MG63 (cell line): ENCODE data around the gene TLCD1. TPM values are rescaled to one million over a fixed set of nuclear protein-coding genes. Genes with fewer than 3 reads are reported as not detected.

Source experiments
- DNase-seq: peaks from one replicate; pipeline ENCODE4 v3.0.0-alpha.2; 2020
- H3K27me3 ChIP-seq: fragments of 250-450 bp; sonication (Bioruptor Pico); 2 replicates; pipeline ENCODE4 v1.5.1; 2020; ENCODE audit warnings: mild to moderate bottlenecking, moderate library complexity
- H3K36me3 ChIP-seq: fragments of 250-450 bp; sonication (Bioruptor Pico); 2 replicates; pipeline ENCODE4 v1.5.1; 2020; ENCODE audit warnings: mild to moderate bottlenecking, moderate library complexity
- H3K4me3 ChIP-seq: fragments of 250-450 bp; sonication (Bioruptor Pico); 2 replicates; pipeline ENCODE4 v1.5.1; 2020; ENCODE audit warnings: mild to moderate bottlenecking, moderate library complexity
- H3K9me3 ChIP-seq: fragments of 250-450 bp; sonication (Bioruptor Pico); 2 replicates; pipeline ENCODE4 v1.5.1; 2020; ENCODE audit warnings: mild to moderate bottlenecking, moderate library complexity
- total RNA-seq: library from RNA; depleted of rRNA; stranded (reverse); fragments of >200 nt; shearing (Covaris generic); gene quantifications from 2 replicates; pipeline ENCODE4 v1.2.3, GENCODE V29; 2014; ENCODE audit warnings: low replicate concordance; rRNA removed

TLCD1 gene
- 6.7 and 26.1 TPM in 2 replicates for total RNA-seq

GRCh38 chr17:28726226-28726626, at the start of gene TLCD1:
TLCD1 (minus strand) TSS chr17:28726233; CDS start chr17:28726097, 136 bp downstream.
- peak within 1 kb of the TSS; percentile 69 for H3K4me3 ChIP-seq
- peak; percentile 78 for DNase-seq

GRCh38 chr17:28774206-28774605, 48.2 kb upstream of the TLCD1 start:
- DNase-seq = no peak
- Histone ChIP-seq H3K36me3 (peaks cover 10% of the 10 kb centered on the region), H3K4me3 (no peak overlapping the region), H3K27me3 (no peaks in the 10 kb centered on the region), H3K9me3 (no peaks in the 10 kb centered on the region)

More at GRCh38 chr17:28726226-28726626, at the start of gene TLCD1:
- H3K9me3 ChIP-seq = no peaks in the 10 kb centered on the region
- H3K36me3 ChIP-seq = peaks cover 42% of the 10 kb centered on the region
- H3K27me3 ChIP-seq = no peaks in the 10 kb centered on the region

- H3K27me3 ChIP-seq = no peaks in the 10 kb centered on the region
- H3K4me3 ChIP-seq = no peak overlapping the region
- H3K9me3 ChIP-seq = no peaks in the 10 kb centered on the region
- H3K36me3 ChIP-seq = peaks cover 5% of the 10 kb centered on the region
- no peak for DNase-seq
Observed at GRCh38 chr17:28773736-28774135, 47.7 kb upstream of the TLCD1 start.

GRCh38 chr17:28765038-28765437, 39.0 kb upstream of the TLCD1 start:
- H3K27me3 ChIP-seq = no peaks in the 10 kb centered on the region
- H3K9me3 ChIP-seq = no peaks in the 10 kb centered on the region
- peaks cover 31% of the 10 kb centered on the region for H3K36me3 ChIP-seq
- H3K4me3 ChIP-seq = no peak overlapping the region
- DNase-seq = no peak

- peak; percentile 64 for DNase-seq
- Histone ChIP-seq H3K4me3 (no peak overlapping the region), H3K27me3 (no peaks in the 10 kb centered on the region), H3K36me3 (peaks cover 42% of the 10 kb centered on the region), H3K9me3 (no peaks in the 10 kb centered on the region)
Observed at GRCh38 chr17:28763804-28764266, 37.8 kb upstream of the TLCD1 start.

GRCh38 chr17:28763137-28763799, 37.2 kb upstream of the TLCD1 start:
- Histone ChIP-seq H3K9me3 (no peaks in the 10 kb centered on the region), H3K27me3 (no peaks in the 10 kb centered on the region), H3K36me3 (peaks cover 48% of the 10 kb centered on the region), H3K4me3 (no peak overlapping the region)
- DNase-seq = no peak

GRCh38 chr17:28760601-28761562, 34.8 kb upstream of the TLCD1 start:
- no peak overlapping the region for H3K4me3 ChIP-seq
- DNase-seq = peak; percentile 71
- peaks cover 42% of the 10 kb centered on the region for H3K36me3 ChIP-seq

GRCh38 chr17:28759256-28759865, 33.3 kb upstream of the TLCD1 start:
- Histone ChIP-seq H3K27me3 (no peaks in the 10 kb centered on the region), H3K4me3 (no peak overlapping the region), H3K9me3 (no peaks in the 10 kb centered on the region), H3K36me3 (peaks cover 48% of the 10 kb centered on the region)
- no peak for DNase-seq

More at GRCh38 chr17:28760601-28761562, 34.8 kb upstream of the TLCD1 start:
- no peaks in the 10 kb centered on the region for H3K27me3 ChIP-seq
- H3K9me3 ChIP-seq = no peaks in the 10 kb centered on the region

GRCh38 chr17:28758411-28759121, 32.5 kb upstream of the TLCD1 start:
- DNase-seq = no peak
- Histone ChIP-seq H3K9me3 (no peaks in the 10 kb centered on the region), H3K36me3 (peaks cover 48% of the 10 kb centered on the region), H3K4me3 (no peak overlapping the region), H3K27me3 (no peaks in the 10 kb centered on the region)

- no peaks in the 10 kb centered on the region for H3K9me3 ChIP-seq
- H3K4me3 ChIP-seq = no peak overlapping the region
- H3K36me3 ChIP-seq = peaks cover 51% of the 10 kb centered on the region
- DNase-seq = no peak
- H3K27me3 ChIP-seq = no peaks in the 10 kb centered on the region
Observed at GRCh38 chr17:28756049-28756804, 30.2 kb upstream of the TLCD1 start.

- no peaks in the 10 kb centered on the region for H3K27me3 ChIP-seq
- H3K9me3 ChIP-seq = no peaks in the 10 kb centered on the region
- H3K4me3 ChIP-seq = no peak overlapping the region
- no peak for DNase-seq
- peaks cover 52% of the 10 kb centered on the region for H3K36me3 ChIP-seq
Observed at GRCh38 chr17:28755486-28755885, 29.5 kb upstream of the TLCD1 start.

GRCh38 chr17:28751600-28752366, 25.8 kb upstream of the TLCD1 start:
- Histone ChIP-seq H3K9me3 (no peaks in the 10 kb centered on the region), H3K4me3 (no peak overlapping the region), H3K36me3 (peaks cover 66% of the 10 kb centered on the region), H3K27me3 (no peaks in the 10 kb centered on the region)
- no peak for DNase-seq

GRCh38 chr17:28750178-28751047, 24.4 kb upstream of the TLCD1 start:
- H3K9me3 ChIP-seq = no peaks in the 10 kb centered on the region
- DNase-seq = peak; percentile 87
- no peak overlapping the region for H3K4me3 ChIP-seq
- peaks cover 72% of the 10 kb centered on the region for H3K36me3 ChIP-seq
- no peaks in the 10 kb centered on the region for H3K27me3 ChIP-seq

- DNase-seq = no peak
- peaks cover 73% of the 10 kb centered on the region for H3K36me3 ChIP-seq
- H3K27me3 ChIP-seq = no peaks in the 10 kb centered on the region
- no peaks in the 10 kb centered on the region for H3K9me3 ChIP-seq
- no peak overlapping the region for H3K4me3 ChIP-seq
Observed at GRCh38 chr17:28749516-28750177, 23.6 kb upstream of the TLCD1 start.
